ENCODE measurements around the gene FMN2.

FMN2 gene

GRCh38 chr1:240207073-240207709 lies 115.5 kb downstream of the FMN2 start:
- DNase-seq: no peak

- no peak for DNase-seq
These were observed 118.3 kb downstream of the FMN2 start for GRCh38 chr1:240210026-240210425.

GRCh38 chr1:240212556-240212955 lies 120.9 kb downstream of the FMN2 start:
- no peak for DNase-seq

- no peak for DNase-seq
These were observed 125.7 kb downstream of the FMN2 start for GRCh38 chr1:240217403-240217802.

- no peak for DNase-seq
These were observed 127.4 kb downstream of the FMN2 start for GRCh38 chr1:240219104-240219503.

GRCh38 chr1:240226102-240226501 lies 134.4 kb downstream of the FMN2 start:
- DNase-seq: no peak

- DNase-seq: no peak
These were observed 139.1 kb downstream of the FMN2 start for GRCh38 chr1:240230816-240231215.

GRCh38 chr1:240232530-240232929 lies 140.8 kb downstream of the FMN2 start:
- DNase-seq: no peak

- no peak for DNase-seq
These were observed 143.0 kb downstream of the FMN2 start for GRCh38 chr1:240234485-240235210.

GRCh38 chr1:240235521-240236288 lies 144.0 kb downstream of the FMN2 start:
- DNase-seq: no peak

GRCh38 chr1:240237305-240237721 lies 145.6 kb downstream of the FMN2 start:
- no peak for DNase-seq

- DNase-seq: no peak
These were observed 147.6 kb downstream of the FMN2 start for GRCh38 chr1:240239309-240239708.

- no peak for DNase-seq
These were observed 149.6 kb downstream of the FMN2 start for GRCh38 chr1:240241278-240241677.

GRCh38 chr1:240242601-240243144 lies 151.0 kb downstream of the FMN2 start:
- DNase-seq: no peak

- no peak for DNase-seq
These were observed 153.4 kb downstream of the FMN2 start for GRCh38 chr1:240244968-240245628.

GRCh38 chr1:240245629-240246020 lies 153.9 kb downstream of the FMN2 start:
- DNase-seq: no peak

- DNase-seq: no peak
These were observed 156.2 kb downstream of the FMN2 start for GRCh38 chr1:240247899-240248298.

GRCh38 chr1:240254006-240254405 lies 162.3 kb downstream of the FMN2 start:
- DNase-seq: no peak

- no peak for DNase-seq
These were observed 163.2 kb downstream of the FMN2 start for GRCh38 chr1:240254778-240255291.

GRCh38 chr1:240255922-240256321 lies 164.2 kb downstream of the FMN2 start:
- DNase-seq: no peak

- no peak for DNase-seq
These were observed 165.3 kb downstream of the FMN2 start for GRCh38 chr1:240256836-240257503.

- DNase-seq: no peak
These were observed 167.2 kb downstream of the FMN2 start for GRCh38 chr1:240258910-240259309.

Data from stimulated activated CD4-positive, alpha-beta T cell treated with anti-CD3 and anti-CD28 coated beads, Interleukin-15, amount 100 ng/mL, for 24 hours (primary cell).